Measurements from ENCODE around the gene AGMO. TPM values are rescaled to one million over a fixed set of nuclear protein-coding genes. Genes with fewer than 3 reads are reported as not detected.

The AGMO gene
- total and polyA plus RNA-seq, 2 experiments from 2014 or later = 0.42 to 0.55 TPM

- no peak for TF ChIP-seq ETS1 (IDR thresholded peaks at IDR 0.05)
Observed at GRCh38 chr7:15452670-15453069, 109.1 kb downstream of the AGMO start (continued).

GRCh38 chr7:15446722-15447121 lies 115.1 kb downstream of the AGMO start:
- Mint-ChIP-seq H3K27me3 (ENCODE audit: insufficient read depth, low read depth, poor library complexity) (no peaks in the 10 kb centered on the region), H3K27ac (no peak overlapping the region), H3K9me3 (no peaks in the 10 kb centered on the region), H3K4me1 (no peaks in the 10 kb centered on the region), H3K36me3 (ENCODE audit: low read depth) (no peaks in the 10 kb centered on the region), H3K4me3 (no peak overlapping the region)
- no peak for DNase-seq (ENCODE audit: low spot score)
- no peaks in the 10 kb centered on the region for H3K79me2 ChIP-seq (replicated peaks; ENCODE audit: insufficient read depth)
- no peak for ATAC-seq
- no peaks in the 10 kb centered on the region for H3F3A ChIP-seq (replicated peaks; ENCODE audit: low read depth)
- no peaks in the 10 kb centered on the region for H3K4me1 ChIP-seq (ENCODE audit: insufficient read depth)
- H3K4me3 ChIP-seq = no peak overlapping the region
- no peak overlapping the region for H3K27ac ChIP-seq (ENCODE audit: low read depth)
- no peaks in the 10 kb centered on the region for H3K27me3 ChIP-seq (ENCODE audit: insufficient read depth)
- H3K36me3 ChIP-seq (ENCODE audit: insufficient read depth) = no peaks in the 10 kb centered on the region
- no peak overlapping the region for H3K4me2 ChIP-seq
- peaks cover 5% of the 10 kb centered on the region; the same call in 1 of the 2 replicates for H3K9me2 ChIP-seq (ENCODE audit: insufficient read depth)
- H2AFZ ChIP-seq = no peak overlapping the region
- no peaks in the 10 kb centered on the region for H4K20me1 ChIP-seq (replicated peaks; ENCODE audit: insufficient read depth)
- no peak for TF ChIP-seq NANOG (IDR thresholded peaks at IDR 0.05; ENCODE audit: borderline replicate concordance)
- no peak for TF ChIP-seq POLR2AphosphoS5 (IDR thresholded peaks at IDR 0.05; ENCODE audit: low read depth)
- TF ChIP-seq EZH2 (IDR thresholded peaks at IDR 0.05; ENCODE audit: low read depth, unreplicated experiment) = no peak
- TF ChIP-seq ZNF114 (CRISPR knock-in tag; IDR thresholded peaks at IDR 0.05) = no peak
- TF ChIP-seq STAT1 (IDR thresholded peaks at IDR 0.05; ENCODE audit: unreplicated experiment) = no peak
- TF ChIP-seq JUNB (IDR thresholded peaks at IDR 0.05; ENCODE audit: unreplicated experiment) = no peak
- TF ChIP-seq, protein P1, sequence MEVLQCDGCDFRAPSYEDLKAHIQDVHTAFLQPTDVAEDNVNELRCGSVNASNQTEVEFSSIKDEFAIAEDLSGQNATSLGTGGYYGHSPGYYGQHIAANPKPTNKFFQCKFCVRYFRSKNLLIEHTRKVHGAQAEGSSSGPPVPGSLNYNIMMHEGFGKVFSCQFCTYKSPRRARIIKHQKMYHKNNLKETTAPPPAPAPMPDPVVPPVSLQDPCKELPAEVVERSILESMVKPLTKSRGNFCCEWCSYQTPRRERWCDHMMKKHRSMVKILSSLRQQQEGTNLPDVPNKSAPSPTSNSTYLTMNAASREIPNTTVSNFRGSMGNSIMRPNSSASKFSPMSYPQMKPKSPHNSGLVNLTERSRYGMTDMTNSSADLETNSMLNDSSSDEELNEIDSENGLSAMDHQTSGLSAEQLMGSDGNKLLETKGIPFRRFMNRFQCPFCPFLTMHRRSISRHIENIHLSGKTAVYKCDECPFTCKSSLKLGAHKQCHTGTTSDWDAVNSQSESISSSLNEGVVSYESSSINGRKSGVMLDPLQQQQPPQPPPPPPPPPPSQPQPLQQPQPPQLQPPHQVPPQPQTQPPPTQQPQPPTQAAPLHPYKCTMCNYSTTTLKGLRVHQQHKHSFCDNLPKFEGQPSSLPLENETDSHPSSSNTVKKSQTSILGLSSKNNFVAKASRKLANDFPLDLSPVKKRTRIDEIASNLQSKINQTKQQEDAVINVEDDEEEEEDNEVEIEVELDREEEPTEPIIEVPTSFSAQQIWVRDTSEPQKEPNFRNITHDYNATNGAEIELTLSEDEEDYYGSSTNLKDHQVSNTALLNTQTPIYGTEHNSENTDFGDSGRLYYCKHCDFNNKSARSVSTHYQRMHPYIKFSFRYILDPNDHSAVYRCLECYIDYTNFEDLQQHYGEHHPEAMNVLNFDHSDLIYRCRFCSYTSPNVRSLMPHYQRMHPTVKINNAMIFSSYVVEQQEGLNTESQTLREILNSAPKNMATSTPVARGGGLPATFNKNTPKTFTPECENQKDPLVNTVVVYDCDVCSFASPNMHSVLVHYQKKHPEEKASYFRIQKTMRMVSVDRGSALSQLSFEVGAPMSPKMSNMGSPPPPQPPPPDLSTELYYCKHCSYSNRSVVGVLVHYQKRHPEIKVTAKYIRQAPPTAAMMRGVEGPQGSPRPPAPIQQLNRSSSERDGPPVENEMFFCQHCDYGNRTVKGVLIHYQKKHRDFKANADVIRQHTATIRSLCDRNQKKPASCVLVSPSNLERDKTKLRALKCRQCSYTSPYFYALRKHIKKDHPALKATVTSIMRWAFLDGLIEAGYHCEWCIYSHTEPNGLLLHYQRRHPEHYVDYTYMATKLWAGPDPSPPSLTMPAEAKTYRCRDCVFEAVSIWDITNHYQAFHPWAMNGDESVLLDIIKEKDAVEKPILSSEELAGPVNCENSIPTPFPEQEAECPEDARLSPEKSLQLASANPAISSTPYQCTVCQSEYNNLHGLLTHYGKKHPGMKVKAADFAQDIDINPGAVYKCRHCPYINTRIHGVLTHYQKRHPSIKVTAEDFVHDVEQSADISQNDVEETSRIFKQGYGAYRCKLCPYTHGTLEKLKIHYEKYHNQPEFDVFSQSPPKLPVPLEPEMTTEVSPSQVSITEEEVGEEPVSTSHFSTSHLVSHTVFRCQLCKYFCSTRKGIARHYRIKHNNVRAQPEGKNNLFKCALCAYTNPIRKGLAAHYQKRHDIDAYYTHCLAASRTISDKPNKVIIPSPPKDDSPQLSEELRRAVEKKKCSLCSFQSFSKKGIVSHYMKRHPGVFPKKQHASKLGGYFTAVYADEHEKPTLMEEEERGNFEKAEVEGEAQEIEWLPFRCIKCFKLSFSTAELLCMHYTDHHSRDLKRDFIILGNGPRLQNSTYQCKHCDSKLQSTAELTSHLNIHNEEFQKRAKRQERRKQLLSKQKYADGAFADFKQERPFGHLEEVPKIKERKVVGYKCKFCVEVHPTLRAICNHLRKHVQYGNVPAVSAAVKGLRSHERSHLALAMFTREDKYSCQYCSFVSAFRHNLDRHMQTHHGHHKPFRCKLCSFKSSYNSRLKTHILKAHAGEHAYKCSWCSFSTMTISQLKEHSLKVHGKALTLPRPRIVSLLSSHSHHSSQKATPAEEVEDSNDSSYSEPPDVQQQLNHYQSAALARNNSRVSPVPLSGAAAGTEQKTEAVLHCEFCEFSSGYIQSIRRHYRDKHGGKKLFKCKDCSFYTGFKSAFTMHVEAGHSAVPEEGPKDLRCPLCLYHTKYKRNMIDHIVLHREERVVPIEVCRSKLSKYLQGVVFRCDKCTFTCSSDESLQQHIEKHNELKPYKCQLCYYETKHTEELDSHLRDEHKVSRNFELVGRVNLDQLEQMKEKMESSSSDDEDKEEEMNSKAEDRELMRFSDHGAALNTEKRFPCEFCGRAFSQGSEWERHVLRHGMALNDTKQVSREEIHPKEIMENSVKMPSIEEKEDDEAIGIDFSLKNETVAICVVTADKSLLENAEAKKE (CRISPR knock-in tag; IDR thresholded peaks at IDR 0.05) = no peak
- TF ChIP-seq, protein P2, sequence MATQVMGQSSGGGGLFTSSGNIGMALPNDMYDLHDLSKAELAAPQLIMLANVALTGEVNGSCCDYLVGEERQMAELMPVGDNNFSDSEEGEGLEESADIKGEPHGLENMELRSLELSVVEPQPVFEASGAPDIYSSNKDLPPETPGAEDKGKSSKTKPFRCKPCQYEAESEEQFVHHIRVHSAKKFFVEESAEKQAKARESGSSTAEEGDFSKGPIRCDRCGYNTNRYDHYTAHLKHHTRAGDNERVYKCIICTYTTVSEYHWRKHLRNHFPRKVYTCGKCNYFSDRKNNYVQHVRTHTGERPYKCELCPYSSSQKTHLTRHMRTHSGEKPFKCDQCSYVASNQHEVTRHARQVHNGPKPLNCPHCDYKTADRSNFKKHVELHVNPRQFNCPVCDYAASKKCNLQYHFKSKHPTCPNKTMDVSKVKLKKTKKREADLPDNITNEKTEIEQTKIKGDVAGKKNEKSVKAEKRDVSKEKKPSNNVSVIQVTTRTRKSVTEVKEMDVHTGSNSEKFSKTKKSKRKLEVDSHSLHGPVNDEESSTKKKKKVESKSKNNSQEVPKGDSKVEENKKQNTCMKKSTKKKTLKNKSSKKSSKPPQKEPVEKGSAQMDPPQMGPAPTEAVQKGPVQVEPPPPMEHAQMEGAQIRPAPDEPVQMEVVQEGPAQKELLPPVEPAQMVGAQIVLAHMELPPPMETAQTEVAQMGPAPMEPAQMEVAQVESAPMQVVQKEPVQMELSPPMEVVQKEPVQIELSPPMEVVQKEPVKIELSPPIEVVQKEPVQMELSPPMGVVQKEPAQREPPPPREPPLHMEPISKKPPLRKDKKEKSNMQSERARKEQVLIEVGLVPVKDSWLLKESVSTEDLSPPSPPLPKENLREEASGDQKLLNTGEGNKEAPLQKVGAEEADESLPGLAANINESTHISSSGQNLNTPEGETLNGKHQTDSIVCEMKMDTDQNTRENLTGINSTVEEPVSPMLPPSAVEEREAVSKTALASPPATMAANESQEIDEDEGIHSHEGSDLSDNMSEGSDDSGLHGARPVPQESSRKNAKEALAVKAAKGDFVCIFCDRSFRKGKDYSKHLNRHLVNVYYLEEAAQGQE (IDR thresholded peaks at IDR 0.05; ENCODE audit: unreplicated experiment) = no peak
- no peak for TF ChIP-seq CTCF (conservative IDR thresholded peaks at IDR 0.05; ENCODE audit: low read depth in 2 of 2)
- no peak for TF ChIP-seq CREB1 (CRISPR knock-in tag; IDR thresholded peaks at IDR 0.05; ENCODE audit: low read depth)
- TF ChIP-seq ETS1 (IDR thresholded peaks at IDR 0.05) = no peak
- no peak for TF ChIP-seq ZNF331 (CRISPR knock-in tag; IDR thresholded peaks at IDR 0.05; ENCODE audit: low read depth)
